ENCODE measurements around the gene SFXN4.
A peak's percentile ranks its signal among the peaks of the same experiment; 100 is the strongest.

Gene SFXN4

GRCh38 chr10:119208553-119208940 lies 43.0 kb upstream of the SFXN4 start:
- H3K4me3 ChIP-seq (ENCODE audit: low read depth, low read length) = peak overlapping the region; percentile 90

GRCh38 chr10:119207713-119208552 lies 42.4 kb upstream of the SFXN4 start:
- peak; percentile 72 for DNase-seq (ENCODE audit: low read depth)
- peak overlapping the region; percentile 90 for H3K4me3 ChIP-seq (ENCODE audit: low read depth, low read length)
- no peak for TF ChIP-seq CTCF (conservative IDR thresholded peaks at IDR 0.05; ENCODE audit: low read depth, low read length)

More at GRCh38 chr10:119208553-119208940, 43.0 kb upstream of the SFXN4 start:
- peak; percentile 37 for DNase-seq (ENCODE audit: low read depth)
- no peak for TF ChIP-seq CTCF (conservative IDR thresholded peaks at IDR 0.05; ENCODE audit: low read depth, low read length)

DNA sequence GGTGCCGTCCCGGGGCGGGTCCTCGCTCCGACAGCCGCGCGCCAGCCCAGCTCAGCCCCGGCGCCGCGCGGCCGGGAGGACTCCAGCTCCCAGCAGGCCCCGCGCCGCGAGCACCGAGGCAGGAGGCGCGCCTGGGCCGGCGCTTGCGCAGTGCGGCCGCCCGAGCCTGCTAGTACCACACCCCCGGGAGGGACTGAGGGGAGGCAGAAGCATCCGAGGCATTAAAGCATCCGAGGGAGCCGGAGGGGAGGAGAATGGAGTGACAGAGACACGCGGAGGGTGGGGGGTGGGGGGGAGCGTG lies 41.8 kb upstream of the SFXN4 start, which contains the start of gene GRK5:
TSS of gene GRK5 (plus strand) at position 206 of the 301 bp plus-strand sequence. CDS start 347 bp downstream, outside the sequence.
- H3K4me3 ChIP-seq (ENCODE audit: low read depth, low read length) = peak within 1 kb of the TSS; percentile 90
- DNase-seq (ENCODE audit: low read depth) = peak; percentile 99
- TF ChIP-seq CTCF (conservative IDR thresholded peaks at IDR 0.05; ENCODE audit: low read depth, low read length) = no peak

- no peak for TF ChIP-seq CTCF (conservative IDR thresholded peaks at IDR 0.05; ENCODE audit: low read depth, low read length)
- DNase-seq (ENCODE audit: low read depth) = peak; percentile 67
- peak overlapping the region; percentile 90 for H3K4me3 ChIP-seq (ENCODE audit: low read depth, low read length)
Observed at GRCh38 chr10:119206603-119207365, 41.3 kb upstream of the SFXN4 start.

DNA sequence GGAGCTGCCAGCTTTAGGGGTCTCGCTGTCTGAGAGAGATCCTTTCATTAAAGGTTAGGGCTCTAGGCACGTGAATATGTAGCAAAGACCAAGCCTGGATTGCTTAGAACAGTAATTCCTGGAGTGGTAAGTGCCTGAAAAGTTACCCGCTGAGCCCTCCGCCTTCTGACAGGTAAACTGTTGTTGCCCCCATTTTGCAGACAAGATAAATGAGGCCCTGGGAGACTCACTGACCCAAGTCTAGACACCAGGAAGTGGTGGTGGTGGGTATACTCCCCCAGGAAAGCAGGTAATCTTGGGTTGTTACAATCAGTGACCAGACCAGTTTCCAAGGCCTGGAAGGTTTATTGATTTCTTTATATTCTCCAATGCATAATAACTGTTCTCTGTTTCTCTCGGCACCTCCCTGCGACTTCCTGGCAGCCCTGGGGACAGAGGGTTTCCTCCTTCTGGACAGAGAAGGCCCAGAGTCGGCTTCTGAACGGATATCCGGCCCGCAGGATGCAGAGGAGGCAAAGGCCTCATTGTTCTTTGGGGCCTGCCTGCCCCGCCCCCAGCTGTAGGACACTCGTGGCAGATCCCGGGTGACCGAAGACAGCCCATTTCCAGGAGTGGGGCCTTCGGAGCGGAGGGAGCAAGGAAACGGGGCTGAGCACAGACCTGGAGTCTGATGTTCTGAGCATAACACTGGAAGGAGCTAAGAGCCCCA lies 40.5 kb upstream of the SFXN4 start:
- peak overlapping the region; percentile 90 for H3K4me3 ChIP-seq (ENCODE audit: low read depth, low read length)
- no peak for DNase-seq (ENCODE audit: low read depth)
- TF ChIP-seq CTCF (conservative IDR thresholded peaks at IDR 0.05; ENCODE audit: low read depth, low read length) = no peak

DNA sequence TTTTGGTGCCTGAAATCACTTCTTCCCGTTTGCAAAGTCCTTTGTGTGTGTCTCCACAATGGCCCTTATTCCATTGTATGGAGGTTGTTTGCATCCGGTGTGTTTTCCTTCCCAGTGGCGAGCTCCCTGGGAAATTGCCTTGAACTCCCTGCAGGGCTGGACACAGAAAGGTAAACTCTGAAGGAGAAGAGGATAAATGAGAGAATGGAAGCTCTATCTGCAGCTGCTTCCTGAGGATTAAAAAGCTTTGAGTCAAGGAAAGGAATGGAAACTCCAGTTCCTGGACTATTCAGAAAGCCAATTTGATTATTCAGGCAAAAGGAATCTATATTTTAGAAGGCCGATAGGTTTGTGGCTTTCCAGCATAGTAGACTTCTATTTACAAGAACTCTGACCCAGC lies 37.5 kb upstream of the SFXN4 start:
- H3K4me3 ChIP-seq (ENCODE audit: low read depth, low read length) = no peak overlapping the region
- DNase-seq (ENCODE audit: low read depth) = peak; percentile 57
- TF ChIP-seq CTCF (conservative IDR thresholded peaks at IDR 0.05; ENCODE audit: low read depth, low read length) = no peak
